ENCODE results near the gene TESPA1. TPM values are rescaled to one million over a fixed set of nuclear protein-coding genes. Genes with fewer than 3 reads are reported as not detected.
A peak's percentile ranks its signal among the peaks of the same experiment; 100 is the strongest.

TESPA1 gene
- polyA plus RNA-seq, 1 of the 3 experiments (the other 2 are of a cell fraction) = not detected

GRCh38 chr12:54997929-54998522 lies 13.5 kb upstream of the TESPA1 start:
- no peaks in the 10 kb centered on the region for H3K79me2 ChIP-seq (ENCODE audit: insufficient read depth)
- H3K27ac ChIP-seq (ENCODE audit: low read depth in 2 of 2, low read length in 1 of 2) = no peak overlapping the region
- 8% methylated on average over 4 of the region's 4 CpGs for WGBS (ENCODE audit: low lambda C conversion rate)
- H3K9ac ChIP-seq = no peak overlapping the region
- DNase-seq = no peak
- no peaks in the 10 kb centered on the region for H4K20me1 ChIP-seq (ENCODE audit: insufficient read depth)
- no peaks in the 10 kb centered on the region for H3K9me2 ChIP-seq
- no peaks in the 10 kb centered on the region for H3F3A ChIP-seq (replicated peaks; ENCODE audit: insufficient read depth)
- no peaks in the 10 kb centered on the region for H3K4me1 ChIP-seq (ENCODE audit: control insufficient read depth in 1 of 2, insufficient read depth in 2 of 2, low read depth in 1 of 2, low read length in 1 of 2)
- ChIA-PET POLR2A (no interaction called here), CTCF (interaction anchor here (0.8 to 3.0 kb wide), 5 partner anchors 70 to 249 kb away, joined by 3 to 21 read pairs (median 4); no protein-coding TSS in a partner anchor)
- H3K36me3 ChIP-seq (replicated peaks in 1 of 2; ENCODE audit: control insufficient read depth in 1 of 2, insufficient read depth in 2 of 2, low read length in 1 of 2) = no peaks in the 10 kb centered on the region
- H3K9me3 ChIP-seq = no peaks in the 10 kb centered on the region
- TF ChIP-seq CHD2 (IDR thresholded peaks at IDR 0.05; ENCODE audit: low read length, partially characterized antibody) (no peak), USF1 (IDR thresholded peaks at IDR 0.05; ENCODE audit: borderline replicate concordance, low read depth) (no peak), GATA2 (CRISPR knock-in tag; IDR thresholded peaks at IDR 0.05) (no peak), GABPA (IDR thresholded peaks at IDR 0.05; ENCODE audit: low read depth) (no peak), TEAD4 (IDR thresholded peaks at IDR 0.05; ENCODE audit: borderline replicate concordance, insufficient read depth) (no peak), FOXM1 (IDR thresholded peaks at IDR 0.05; ENCODE audit: low read depth) (no peak)
- no peak overlapping the region for H3K4me3 ChIP-seq (ENCODE audit: low read depth in 2 of 2, low read length in 1 of 2)
- no peak overlapping the region for H3K4me2 ChIP-seq
- no peak overlapping the region for H2AFZ ChIP-seq (ENCODE audit: low read depth)
- H3K27me3 ChIP-seq (ENCODE audit: insufficient read depth) = peaks cover 28% of the 10 kb centered on the region; the same call in 1 of the 2 replicates

- no peaks in the 10 kb centered on the region for H3K79me2 ChIP-seq (ENCODE audit: insufficient read depth)
- H4K20me1 ChIP-seq (ENCODE audit: insufficient read depth) = no peaks in the 10 kb centered on the region
- H3K4me2 ChIP-seq = no peak overlapping the region
- H3K36me3 ChIP-seq (replicated peaks in 1 of 2; ENCODE audit: control insufficient read depth in 1 of 2, insufficient read depth in 2 of 2, low read length in 1 of 2) = no peaks in the 10 kb centered on the region
- no peaks in the 10 kb centered on the region for H3F3A ChIP-seq (replicated peaks; ENCODE audit: insufficient read depth)
- no peaks in the 10 kb centered on the region for H3K4me1 ChIP-seq (ENCODE audit: control insufficient read depth in 1 of 2, insufficient read depth in 2 of 2, low read depth in 1 of 2, low read length in 1 of 2)
- TF ChIP-seq GATA2 (CRISPR knock-in tag; IDR thresholded peaks at IDR 0.05) (no peak), NRF1 (IDR thresholded peaks at IDR 0.05; ENCODE audit: low read depth, low read length) (no peak), MEF2A (IDR thresholded peaks at IDR 0.05; ENCODE audit: borderline replicate concordance, low read depth) (no peak)
- no peak overlapping the region for H3K9ac ChIP-seq
- no peak overlapping the region for H3K4me3 ChIP-seq (ENCODE audit: low read depth in 2 of 2, low read length in 1 of 2)
- H3K27ac ChIP-seq (ENCODE audit: low read depth in 2 of 2, low read length in 1 of 2) = no peak overlapping the region
- H3K9me3 ChIP-seq = no peaks in the 10 kb centered on the region
- no peak overlapping the region for H2AFZ ChIP-seq (ENCODE audit: low read depth)
- WGBS (ENCODE audit: low lambda C conversion rate) = under 1% methylated on average over 3 of the region's 5 CpGs
- ChIA-PET CTCF (interaction anchor here (0.9 to 3.0 kb wide), 4 partner anchors 17 to 78 kb away, joined by 3 to 21 read pairs (median 5); no protein-coding TSS in a partner anchor), POLR2A (no interaction called here)
- no peaks in the 10 kb centered on the region for H3K9me2 ChIP-seq
- peaks cover 10% of the 10 kb centered on the region; the same call in 1 of the 2 replicates for H3K27me3 ChIP-seq (ENCODE audit: insufficient read depth)
- no peak for DNase-seq
Measured at GRCh38 chr12:54996205-54996604, 11.6 kb upstream of the TESPA1 start.

GRCh38 chr12:54993181-54993835 lies 8.7 kb upstream of the TESPA1 start:
- H3K79me2 ChIP-seq (ENCODE audit: insufficient read depth) = no peaks in the 10 kb centered on the region
- H3F3A ChIP-seq (replicated peaks; ENCODE audit: insufficient read depth) = no peaks in the 10 kb centered on the region
- peak overlapping the region in 1 of 2 experiments; percentile 0; a peak in 1 of 4 replicates for H3K4me3 ChIP-seq (ENCODE audit: low read depth in 2 of 2, low read length in 1 of 2)
- CTCF ChIA-PET = interaction anchor here (0.5 to 3.4 kb wide), 44 partner anchors 8 to 745 kb away, joined by 3 to 62 read pairs (median 6); partner anchors contain the start of genes NEUROD4 and TESPA1
- H3K9ac ChIP-seq = no peak overlapping the region
- H3K4me1 ChIP-seq (ENCODE audit: control insufficient read depth in 1 of 2, insufficient read depth in 2 of 2, low read depth in 1 of 2, low read length in 1 of 2) = no peaks in the 10 kb centered on the region
- no peaks in the 10 kb centered on the region for H4K20me1 ChIP-seq (ENCODE audit: insufficient read depth)
- 5% methylated on average over 12 of the region's 12 CpGs for WGBS (ENCODE audit: low lambda C conversion rate)
- no peak overlapping the region for H3K4me2 ChIP-seq
- peaks cover 16% of the 10 kb centered on the region; the same call in 1 of the 2 replicates for H3K27me3 ChIP-seq (ENCODE audit: insufficient read depth)
- TF ChIP-seq PBX3 (IDR thresholded peaks at IDR 0.05) (no peak), RAD21 (IDR thresholded peaks at IDR 0.05; ENCODE audit: low read length) (peak; percentile 85), SMC3 (IDR thresholded peaks at IDR 0.05; ENCODE audit: low read depth, low read length) (peak; percentile 71), CTCF (IDR thresholded peaks at IDR 0.05) (peak; percentile 90)
- POLR2A ChIA-PET = no interaction called here
- H2AFZ ChIP-seq (ENCODE audit: low read depth) = no peak overlapping the region
- H3K36me3 ChIP-seq (replicated peaks in 1 of 2; ENCODE audit: control insufficient read depth in 1 of 2, insufficient read depth in 2 of 2, low read length in 1 of 2) = no peaks in the 10 kb centered on the region
- H3K27ac ChIP-seq (ENCODE audit: low read depth in 2 of 2, low read length in 1 of 2) = no peak overlapping the region
- DNase-seq = peak; percentile 60
- no peaks in the 10 kb centered on the region for H3K9me2 ChIP-seq
- no peaks in the 10 kb centered on the region for H3K9me3 ChIP-seq
